ENCODE results near the gene ACACB.

ACACB gene

DNA sequence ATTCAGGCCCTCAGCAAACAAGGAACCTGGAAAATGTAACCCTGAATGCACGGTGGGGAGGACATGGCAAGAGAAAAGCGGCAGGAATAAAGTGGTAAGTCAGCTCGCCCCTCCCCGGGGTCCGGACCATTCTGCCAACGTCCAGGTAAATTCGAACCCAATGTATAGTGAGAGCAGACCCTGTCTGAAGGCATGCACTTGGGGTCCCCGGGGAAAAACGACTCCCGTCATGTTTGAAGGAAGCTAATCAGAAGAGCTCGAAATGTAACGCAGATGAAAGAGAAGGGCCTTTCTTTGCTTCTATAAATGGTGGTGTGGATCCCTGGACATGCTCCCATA lies 193 bp downstream of the ACACB start:
- Histone ChIP-seq H3K36me3 (ENCODE audit: insufficient read depth, low read length) (no peaks in the 10 kb centered on the region), H3K9me3 (ENCODE audit: control insufficient read depth, insufficient read depth, low read length) (no peaks in the 10 kb centered on the region), H3K9ac (ENCODE audit: low read depth, low read length) (no peak overlapping the region), H3K4me1 (ENCODE audit: insufficient read depth, low read length) (peaks cover 15% of the 10 kb centered on the region)

DNA sequence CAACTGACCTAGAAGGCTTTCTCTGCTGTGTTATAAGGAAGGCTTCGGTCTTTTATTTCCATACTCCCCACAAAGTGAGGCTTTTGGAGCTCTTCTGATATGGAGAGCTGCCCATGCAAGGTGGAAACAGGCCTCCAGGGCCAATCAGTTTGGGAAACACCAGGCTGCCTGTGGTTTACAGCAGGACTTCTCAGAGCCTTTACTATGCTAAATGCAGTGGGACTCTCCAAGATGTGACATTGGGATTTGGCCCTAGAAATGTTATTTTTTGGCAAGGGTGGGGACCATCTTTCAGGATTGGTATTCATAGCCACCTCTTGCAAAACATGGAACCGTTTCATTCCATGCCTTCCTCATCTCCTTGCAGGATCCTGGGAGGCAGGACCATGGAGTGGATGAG lies 3.7 kb downstream of the ACACB start:
- Histone ChIP-seq H3K36me3 (ENCODE audit: insufficient read depth, low read length) (no peaks in the 10 kb centered on the region), H3K4me1 (ENCODE audit: insufficient read depth, low read length) (peaks cover 9% of the 10 kb centered on the region; the same call in 1 of the 2 replicates)

DNA sequence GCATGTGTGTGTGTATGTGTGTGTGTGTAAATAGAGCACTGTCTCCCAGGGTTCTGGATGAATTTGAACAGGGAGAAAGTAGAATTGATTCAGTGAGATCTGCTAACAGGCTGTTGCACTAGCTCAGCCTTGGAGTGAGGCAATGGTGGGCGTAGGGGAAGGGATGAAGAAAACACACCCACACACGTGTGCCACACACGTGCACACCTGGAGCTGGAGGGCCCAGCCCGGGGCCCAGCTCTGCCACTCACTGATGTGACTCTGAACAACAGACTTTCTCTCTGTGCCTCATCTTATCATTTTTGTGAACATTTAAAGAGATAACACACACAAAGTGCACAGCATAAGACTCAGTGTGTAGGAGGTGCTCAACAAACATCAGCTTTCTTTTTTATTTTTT lies 4.2 kb downstream of the ACACB start:
- Histone ChIP-seq H3K36me3 (ENCODE audit: insufficient read depth, low read length) (no peaks in the 10 kb centered on the region), H3K9ac (ENCODE audit: low read depth, low read length) (no peak overlapping the region)

More for the DNA sequence above, 3.7 kb downstream of the ACACB start:
- H3K9ac ChIP-seq (ENCODE audit: low read depth, low read length): no peak overlapping the region
- no peaks in the 10 kb centered on the region for H3K9me3 ChIP-seq (ENCODE audit: control insufficient read depth, insufficient read depth, low read length)

DNA sequence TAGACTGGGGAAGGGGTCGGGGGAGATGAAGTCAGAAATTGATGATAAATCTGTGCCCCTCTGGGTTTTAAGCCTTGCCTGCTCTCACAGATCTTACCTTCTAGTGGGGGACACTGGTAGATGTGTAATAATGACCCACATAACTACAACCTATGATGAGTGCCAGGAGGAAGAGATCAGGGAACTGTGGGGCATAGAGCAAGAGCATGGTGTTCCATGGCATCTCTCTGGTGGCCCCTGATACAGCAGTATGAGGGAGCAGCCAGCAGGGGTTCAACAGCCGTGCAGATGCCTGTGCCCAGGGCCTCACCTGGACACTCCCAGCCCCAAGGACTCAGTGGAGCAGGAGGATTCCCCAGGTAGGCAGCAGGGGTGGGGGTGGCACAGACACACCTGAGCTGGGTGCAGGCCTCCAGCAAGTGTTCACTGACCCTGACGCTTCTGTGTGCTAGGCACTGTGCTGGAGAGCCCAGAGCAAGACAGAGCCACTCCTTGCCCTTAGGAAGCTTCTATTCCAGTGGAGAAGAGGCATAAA lies 5.0 kb downstream of the ACACB start:
- H3K4me1 ChIP-seq (ENCODE audit: insufficient read depth, low read length): no peaks in the 10 kb centered on the region
- no peaks in the 10 kb centered on the region for H3K36me3 ChIP-seq (ENCODE audit: insufficient read depth, low read length)
- no peak overlapping the region for H3K9ac ChIP-seq (ENCODE audit: low read depth, low read length)
- H3K9me3 ChIP-seq (ENCODE audit: control insufficient read depth, insufficient read depth, low read length): no peaks in the 10 kb centered on the region

More for the DNA sequence above, 4.2 kb downstream of the ACACB start:
- peaks cover 6% of the 10 kb centered on the region; the same call in 1 of the 2 replicates for H3K4me1 ChIP-seq (ENCODE audit: insufficient read depth, low read length)
- no peaks in the 10 kb centered on the region for H3K9me3 ChIP-seq (ENCODE audit: control insufficient read depth, insufficient read depth, low read length)

DNA sequence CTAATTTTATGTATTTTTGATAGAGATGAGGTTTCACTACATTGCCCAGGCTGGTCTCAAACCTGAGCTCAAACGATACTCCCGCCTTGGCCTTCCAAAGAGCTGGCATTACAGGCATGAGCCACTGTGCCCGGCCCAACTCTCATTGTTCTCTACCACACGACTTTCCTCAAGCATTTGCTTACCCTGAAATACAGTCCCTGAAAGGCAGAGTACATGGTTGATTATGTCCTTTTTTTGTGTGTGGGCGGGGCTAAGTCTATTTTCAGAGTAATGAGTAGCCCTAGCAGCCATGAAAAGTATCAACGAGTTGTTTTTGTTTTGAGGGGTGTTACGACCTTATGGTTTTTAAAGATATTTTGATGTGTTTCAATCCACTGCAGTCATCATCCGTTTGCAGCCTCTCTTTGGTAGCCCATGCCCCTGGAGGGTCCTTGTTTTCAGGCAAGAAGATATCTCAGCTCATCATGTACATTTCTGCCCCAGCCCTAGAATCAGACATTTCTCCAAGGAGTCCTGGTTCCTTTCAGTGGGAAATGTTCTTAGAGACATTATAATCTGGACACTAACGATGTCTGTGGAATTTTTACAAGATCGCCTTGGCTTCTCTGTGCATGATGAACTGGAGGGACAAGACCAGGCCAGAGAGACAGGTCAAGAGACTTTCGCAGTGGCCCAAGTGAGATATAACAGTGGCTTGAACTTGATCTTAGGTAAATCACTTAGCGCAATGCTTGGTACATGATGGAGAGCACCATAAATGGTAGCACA lies 8.7 kb downstream of the ACACB start:
- Histone ChIP-seq H3K9ac (ENCODE audit: low read depth, low read length) (no peak overlapping the region), H3K36me3 (ENCODE audit: insufficient read depth, low read length) (no peaks in the 10 kb centered on the region), H3K4me1 (ENCODE audit: insufficient read depth, low read length) (no peaks in the 10 kb centered on the region)

DNA sequence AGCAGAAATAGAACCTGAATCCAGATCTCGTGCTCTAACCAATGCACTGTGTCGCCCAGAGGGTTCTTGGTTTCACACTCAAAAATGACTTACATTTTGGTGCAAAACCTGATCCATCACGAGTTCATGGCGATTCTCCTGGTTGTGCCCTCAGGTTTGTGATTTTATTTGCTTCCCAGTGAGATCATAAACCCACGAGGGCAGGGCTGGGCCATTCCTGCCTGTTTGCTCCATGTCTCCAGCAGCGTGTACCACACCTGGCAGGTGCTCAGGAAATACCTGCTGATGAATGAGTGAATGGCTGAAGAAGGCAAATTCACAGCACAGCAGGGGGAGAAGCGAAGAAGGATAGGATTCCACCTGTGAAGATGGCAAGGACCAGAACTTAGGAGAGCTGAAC lies 9.4 kb downstream of the ACACB start:
- H3K9ac ChIP-seq (ENCODE audit: low read depth, low read length): no peak overlapping the region
- H3K4me1 ChIP-seq (ENCODE audit: insufficient read depth, low read length): no peaks in the 10 kb centered on the region
- no peaks in the 10 kb centered on the region for H3K36me3 ChIP-seq (ENCODE audit: insufficient read depth, low read length)
- no peaks in the 10 kb centered on the region for H3K9me3 ChIP-seq (ENCODE audit: control insufficient read depth, insufficient read depth, low read length)

More for the DNA sequence above, 8.7 kb downstream of the ACACB start:
- H3K9me3 ChIP-seq (ENCODE audit: control insufficient read depth, insufficient read depth, low read length): no peaks in the 10 kb centered on the region

DNA sequence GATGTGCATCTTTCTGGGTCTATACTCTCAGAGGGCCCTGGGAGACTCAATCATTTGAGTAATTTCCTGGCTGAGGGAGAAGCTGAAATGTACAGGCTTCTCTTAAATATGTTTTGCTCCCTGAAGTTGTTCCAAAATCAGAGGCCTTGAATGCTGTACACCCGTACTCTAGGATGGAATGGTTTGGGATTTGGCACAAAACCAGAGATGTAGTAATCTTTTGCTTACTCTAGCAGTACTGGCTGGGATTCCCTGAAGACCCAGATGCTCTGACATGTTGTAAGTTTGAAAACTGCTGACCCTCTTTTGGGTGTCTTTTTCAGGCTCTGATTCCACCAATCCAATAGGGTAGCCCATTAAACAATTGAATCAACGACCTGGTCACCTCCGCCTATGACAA lies 10.4 kb downstream of the ACACB start:
- Histone ChIP-seq H3K9ac (ENCODE audit: low read depth, low read length) (no peak overlapping the region), H3K36me3 (ENCODE audit: insufficient read depth, low read length) (no peaks in the 10 kb centered on the region), H3K4me1 (ENCODE audit: insufficient read depth, low read length) (no peaks in the 10 kb centered on the region; the same call in 1 of the 2 replicates), H3K9me3 (ENCODE audit: control insufficient read depth, insufficient read depth, low read length) (no peaks in the 10 kb centered on the region)

DNA sequence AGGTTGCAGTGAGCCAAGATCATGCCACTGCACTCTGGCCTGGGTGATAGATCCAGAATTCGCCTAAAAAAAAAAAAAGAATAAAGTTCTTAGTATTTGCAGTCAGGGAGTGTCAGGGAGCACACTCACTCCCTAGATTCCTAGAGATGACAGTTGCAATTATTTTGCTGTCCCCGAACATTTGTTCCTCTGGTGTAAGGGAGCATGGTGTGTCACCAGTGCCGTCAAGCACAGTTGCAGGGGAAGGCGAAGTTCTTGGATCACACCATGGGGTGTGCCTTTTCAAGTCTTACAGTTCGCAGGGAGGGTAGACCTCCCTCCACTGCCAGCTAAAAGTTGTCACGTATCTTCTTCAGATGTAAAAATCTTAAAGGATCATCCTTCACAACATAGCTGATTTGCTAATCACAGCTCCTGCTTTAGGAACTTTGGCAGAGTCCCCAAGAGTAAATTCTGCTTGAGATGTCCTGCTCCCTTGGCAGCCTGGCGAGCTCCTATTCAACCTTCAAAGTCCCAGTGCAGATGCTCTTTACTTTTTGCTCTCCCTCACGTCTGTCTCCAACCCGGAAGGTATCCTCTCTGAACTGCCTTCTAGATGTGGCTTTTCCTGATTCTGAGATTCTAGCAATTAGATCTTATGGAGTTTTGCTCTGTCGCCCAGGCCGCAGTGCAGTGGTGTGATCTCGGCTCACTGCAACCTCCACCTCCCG lies 11.3 kb downstream of the ACACB start:
- H3K4me1 ChIP-seq (ENCODE audit: insufficient read depth, low read length): no peaks in the 10 kb centered on the region; the same call in 1 of the 2 replicates
- H3K9me3 ChIP-seq (ENCODE audit: control insufficient read depth, insufficient read depth, low read length): no peaks in the 10 kb centered on the region
- H3K36me3 ChIP-seq (ENCODE audit: insufficient read depth, low read length): no peaks in the 10 kb centered on the region
- no peak overlapping the region for H3K9ac ChIP-seq (ENCODE audit: low read depth, low read length)

DNA sequence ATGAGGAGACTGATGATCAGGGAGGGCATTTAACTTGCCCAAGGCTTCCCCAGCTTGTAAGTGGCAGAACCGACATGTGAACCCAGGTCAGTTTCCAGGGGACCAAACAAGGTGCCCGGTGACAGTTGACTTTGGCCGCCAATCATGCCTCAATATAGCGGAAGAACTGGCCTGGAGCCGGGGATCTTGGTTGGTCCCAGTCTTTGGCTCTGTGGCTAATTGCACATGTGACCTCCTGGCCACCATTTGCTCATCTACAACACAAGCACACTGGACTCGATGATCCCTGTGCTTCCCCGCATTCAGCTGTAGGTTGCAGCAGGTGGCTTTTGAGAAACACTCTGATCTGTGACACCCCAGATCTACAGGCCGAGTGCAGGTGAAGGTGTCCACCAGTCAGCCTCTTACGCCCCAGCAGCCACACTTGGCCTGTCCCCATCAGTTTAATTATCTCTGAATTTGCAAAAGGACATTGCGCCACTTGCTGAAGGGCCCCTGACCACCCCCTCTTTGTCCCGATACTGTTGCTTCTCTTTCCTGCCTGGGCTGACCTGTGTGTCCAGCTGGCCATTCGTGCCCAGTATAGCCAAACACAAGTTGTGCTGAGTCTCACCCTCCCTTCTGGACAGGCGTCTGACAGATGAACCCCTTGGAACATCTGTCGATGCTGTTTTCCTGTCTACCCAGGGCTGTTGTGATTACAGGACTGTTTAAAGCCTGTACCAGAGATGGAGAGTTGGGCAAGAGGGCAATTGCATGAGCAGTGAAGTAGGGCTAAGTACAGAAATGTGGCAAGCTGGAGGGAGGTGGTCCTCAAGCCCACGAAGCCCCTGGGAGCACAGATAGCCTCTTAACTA lies 14.1 kb downstream of the ACACB start:
- Histone ChIP-seq H3K4me1 (ENCODE audit: insufficient read depth, low read length) (no peaks in the 10 kb centered on the region; the same call in 1 of the 2 replicates), H3K9me3 (ENCODE audit: control insufficient read depth, insufficient read depth, low read length) (no peaks in the 10 kb centered on the region), H3K9ac (ENCODE audit: low read depth, low read length) (no peak overlapping the region), H3K36me3 (ENCODE audit: insufficient read depth, low read length) (no peaks in the 10 kb centered on the region)

DNA sequence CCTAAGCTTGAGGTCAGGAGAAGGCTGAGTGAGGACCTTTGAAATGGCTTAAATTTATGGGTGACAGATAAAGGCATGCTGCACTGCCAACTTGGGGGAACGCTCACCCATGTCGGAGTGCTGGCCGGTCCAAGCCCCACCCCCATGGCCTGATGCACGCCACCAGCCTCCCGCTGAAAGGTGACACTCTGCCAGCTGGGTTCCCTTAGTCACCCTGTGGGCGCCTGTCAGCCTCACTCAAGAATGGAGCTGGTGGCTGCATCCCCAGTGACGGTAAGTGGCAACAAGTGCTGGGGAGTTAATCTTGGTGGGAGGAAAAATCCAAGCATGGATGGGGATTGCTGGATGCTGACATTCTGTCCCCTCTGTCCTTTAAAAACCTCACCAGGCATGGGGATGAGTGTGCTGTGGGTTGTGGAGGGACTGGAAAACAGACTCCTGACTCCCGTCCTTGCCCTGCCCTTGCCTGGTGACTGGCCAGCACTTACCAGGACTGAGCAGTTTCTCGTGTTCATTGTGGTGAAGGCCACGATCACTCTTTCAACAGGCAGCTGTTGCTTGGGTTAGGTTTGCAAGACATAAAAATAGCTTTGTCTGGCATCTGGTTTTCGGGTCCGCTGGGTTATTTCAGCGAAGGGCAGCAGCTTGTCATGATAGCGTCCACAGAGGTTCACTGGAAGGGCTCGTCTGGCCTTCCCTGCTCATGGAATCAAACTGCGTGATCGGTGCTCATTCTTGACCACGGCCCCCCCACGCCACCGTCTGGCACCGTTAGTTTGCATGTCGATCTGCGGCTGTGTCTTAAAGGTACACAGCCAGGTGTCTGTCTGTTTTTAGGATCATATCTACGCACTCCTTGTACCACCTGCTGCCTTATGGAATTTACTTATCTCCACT lies 15.0 kb downstream of the ACACB start:
- Histone ChIP-seq H3K36me3 (ENCODE audit: insufficient read depth, low read length) (no peaks in the 10 kb centered on the region), H3K9ac (ENCODE audit: low read depth, low read length) (no peak overlapping the region), H3K9me3 (ENCODE audit: control insufficient read depth, insufficient read depth, low read length) (no peaks in the 10 kb centered on the region), H3K4me1 (ENCODE audit: insufficient read depth, low read length) (no peaks in the 10 kb centered on the region; the same call in 1 of the 2 replicates)

DNA sequence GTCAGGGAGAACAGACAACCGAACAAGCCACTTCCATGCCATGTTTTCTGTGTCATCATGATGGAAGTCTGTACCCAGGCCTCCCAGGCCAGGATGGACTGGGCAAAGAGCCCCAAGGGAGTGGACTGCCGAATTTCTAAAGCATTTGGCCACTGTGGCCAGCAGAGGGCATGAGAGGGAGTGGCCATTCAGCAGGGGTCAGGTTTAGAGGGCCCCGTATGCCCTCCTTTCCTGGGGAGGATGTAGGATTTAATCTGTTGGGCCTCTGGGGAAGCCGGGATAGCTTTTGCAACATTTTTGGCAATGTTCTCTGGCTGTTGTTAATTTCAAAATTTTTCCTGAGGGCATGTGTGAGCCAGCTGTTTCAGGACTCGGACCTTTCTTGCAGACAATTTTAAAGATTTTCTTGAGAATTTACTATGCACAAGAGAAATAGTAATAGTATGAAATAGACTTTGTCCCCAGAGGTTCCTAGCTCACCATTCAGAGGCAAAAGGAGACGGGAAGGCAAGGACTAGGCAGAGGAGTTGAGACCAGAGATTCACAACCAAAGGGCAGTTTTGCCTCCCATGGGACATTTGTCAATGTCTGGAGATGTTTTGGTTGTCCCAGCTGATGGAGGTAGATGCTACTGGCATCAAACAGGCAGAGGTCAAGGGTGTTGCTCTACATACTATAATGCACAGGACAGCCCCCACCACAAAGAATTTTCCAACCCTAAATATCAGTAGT lies 18.0 kb downstream of the ACACB start:
- Histone ChIP-seq H3K9me3 (ENCODE audit: control insufficient read depth, insufficient read depth, low read length) (no peaks in the 10 kb centered on the region), H3K36me3 (ENCODE audit: insufficient read depth, low read length) (no peaks in the 10 kb centered on the region), H3K9ac (ENCODE audit: low read depth, low read length) (no peak overlapping the region), H3K4me1 (ENCODE audit: insufficient read depth, low read length) (no peaks in the 10 kb centered on the region; the same call in 1 of the 2 replicates)

DNA sequence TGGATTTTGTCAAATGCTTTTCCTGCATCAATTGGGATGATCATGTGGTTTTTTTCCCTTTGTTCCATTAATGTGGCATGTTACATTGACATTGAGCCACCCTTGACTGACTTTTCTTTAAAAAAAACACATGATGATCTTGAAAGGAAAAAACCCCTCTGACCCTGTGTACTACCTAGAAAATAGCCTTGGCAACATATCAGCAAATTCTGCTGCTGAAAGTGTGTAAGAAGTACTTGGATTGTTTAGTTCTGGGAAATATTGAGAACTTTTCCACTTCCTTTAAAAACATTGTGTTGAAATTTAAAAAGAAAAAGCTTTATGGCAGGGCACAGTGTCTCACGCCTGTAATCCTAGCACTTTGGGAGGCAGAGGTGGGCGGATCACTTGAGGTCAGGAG lies 20.7 kb downstream of the ACACB start:
- no peak overlapping the region for H3K9ac ChIP-seq (ENCODE audit: low read depth, low read length)
- H3K36me3 ChIP-seq (ENCODE audit: insufficient read depth, low read length): no peaks in the 10 kb centered on the region
- no peaks in the 10 kb centered on the region for H3K9me3 ChIP-seq (ENCODE audit: control insufficient read depth, insufficient read depth, low read length)
- no peaks in the 10 kb centered on the region for H3K4me1 ChIP-seq (ENCODE audit: insufficient read depth, low read length)

DNA sequence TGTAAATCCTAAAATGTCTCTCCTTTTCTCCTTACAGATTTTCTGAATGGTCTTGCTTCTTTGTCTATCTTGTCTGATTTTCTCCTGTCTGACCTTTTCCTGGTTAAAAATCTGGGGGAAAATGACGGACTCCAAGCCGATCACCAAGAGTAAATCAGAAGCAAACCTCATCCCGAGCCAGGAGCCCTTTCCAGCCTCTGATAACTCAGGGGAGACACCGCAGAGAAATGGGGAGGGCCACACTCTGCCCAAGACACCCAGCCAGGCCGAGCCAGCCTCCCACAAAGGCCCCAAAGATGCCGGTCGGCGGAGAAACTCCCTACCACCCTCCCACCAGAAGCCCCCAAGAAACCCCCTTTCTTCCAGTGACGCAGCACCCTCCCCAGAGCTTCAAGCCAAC lies 23.0 kb downstream of the ACACB start:
- Histone ChIP-seq H3K4me1 (ENCODE audit: insufficient read depth, low read length) (no peaks in the 10 kb centered on the region), H3K9ac (ENCODE audit: low read depth, low read length) (no peak overlapping the region), H3K36me3 (ENCODE audit: insufficient read depth, low read length) (no peaks in the 10 kb centered on the region), H3K9me3 (ENCODE audit: control insufficient read depth, insufficient read depth, low read length) (no peaks in the 10 kb centered on the region)

Measured in ES-I3 (cell line).